CD4-positive, alpha-beta T cell treated with Interleukin-15 for 4 hours (primary cell): Measurements from ENCODE around the gene DMXL2.
"Not testable (repeated sequence)": the region's sequence is repeated elsewhere in the genome, so short reads cannot be mapped to it uniquely, and the experiment has no call there.

Experiments
- DNase-seq: peaks from one replicate; pipeline ENCODE4 v3.0.0-alpha.2; 2020; ENCODE audit warnings: low spot score

Gene DMXL2

DNA sequence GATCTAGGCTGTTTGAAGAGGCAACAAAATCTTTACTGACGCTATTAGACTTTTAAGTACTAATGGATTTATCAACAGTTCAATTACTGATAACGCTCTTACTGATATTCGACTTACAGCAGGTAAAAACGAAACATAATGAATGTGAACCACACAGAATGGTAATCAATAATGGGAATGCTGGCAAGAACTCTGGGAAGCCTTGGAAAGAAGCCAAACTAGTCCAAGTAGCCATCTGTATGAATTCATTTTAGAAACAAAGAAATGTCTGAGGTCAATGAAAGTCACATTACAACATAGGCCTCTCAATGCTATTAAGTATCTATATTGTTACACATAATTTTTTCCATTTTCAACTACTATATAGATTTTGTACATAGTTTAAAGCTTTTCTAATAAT is 130.0 kb downstream of the DMXL2 start:
- no peak for DNase-seq

GRCh38 chr15:51491941-51492340 is 130.6 kb downstream of the DMXL2 start:
- no peak for DNase-seq

DNA sequence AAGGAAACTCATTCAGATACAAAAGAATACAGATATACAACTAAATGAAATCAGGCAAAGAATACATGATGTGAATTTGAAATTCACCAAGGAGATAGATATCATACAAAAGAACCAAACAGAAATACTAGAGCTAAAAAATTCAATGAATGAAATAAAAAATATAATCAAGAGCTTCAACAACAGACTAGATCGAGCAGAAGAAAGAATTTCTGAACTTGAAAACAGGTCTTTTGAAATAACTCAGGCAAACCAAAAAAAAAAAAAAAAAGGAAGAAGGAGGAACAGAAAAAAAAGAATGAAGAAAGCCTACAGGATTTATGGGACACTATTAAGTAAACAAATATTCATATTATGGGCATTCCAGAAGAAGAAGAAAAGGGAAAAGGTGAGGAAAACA is 137.8 kb downstream of the DMXL2 start:
- DNase-seq = no peak

- DNase-seq = no peak
Observed at GRCh38 chr15:51483985-51484384, 138.6 kb downstream of the DMXL2 start.

DNA sequence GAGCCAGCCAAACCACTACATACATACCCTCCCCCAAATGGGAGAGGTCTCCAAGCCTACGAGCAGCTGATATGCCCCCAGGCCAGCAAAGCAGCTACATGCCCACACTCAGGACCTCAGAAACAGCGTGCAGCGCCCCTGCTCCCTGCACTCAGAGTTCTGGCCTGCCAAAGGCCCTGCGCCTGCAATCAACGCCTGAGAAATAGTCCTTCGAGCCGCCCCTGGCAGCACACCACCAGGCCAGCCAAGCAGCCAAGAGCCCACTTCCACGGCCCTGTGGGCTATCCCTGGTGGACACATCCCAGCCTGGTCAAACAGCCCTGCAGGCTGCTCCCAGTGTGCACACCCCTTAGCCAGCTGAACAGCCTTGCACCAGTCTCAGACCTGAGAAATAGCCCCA is 139.1 kb downstream of the DMXL2 start:
- DNase-seq = no peak

GRCh38 chr15:51475736-51476135 is 146.8 kb downstream of the DMXL2 start:
- DNase-seq = no peak

GRCh38 chr15:51470512-51470911 is 152.1 kb downstream of the DMXL2 start:
- DNase-seq = no peak

DNA sequence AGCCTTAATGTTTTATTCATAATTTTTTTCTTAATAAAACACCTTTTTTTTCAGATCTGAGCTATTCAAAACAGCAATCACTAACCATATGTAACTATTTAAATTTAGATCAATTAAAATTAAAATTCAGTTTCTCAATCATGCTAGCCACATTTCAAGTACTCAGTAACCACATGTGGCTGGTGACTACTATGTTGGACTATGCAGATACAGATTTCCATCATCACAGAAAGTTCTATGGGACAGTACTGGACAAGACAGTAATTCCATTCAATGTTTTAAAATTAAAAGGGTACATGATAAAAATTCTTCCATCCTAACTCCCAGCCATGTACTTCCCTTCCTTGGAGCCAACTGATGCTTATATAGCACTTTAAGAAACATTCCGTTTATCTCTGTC is 161.8 kb downstream of the DMXL2 start:
- no peak for DNase-seq

- no peak for DNase-seq
Observed at GRCh38 chr15:51450001-51450400, 172.6 kb downstream of the DMXL2 start.

- DNase-seq = no peak
Observed at GRCh38 chr15:51448622-51449399, 173.8 kb downstream of the DMXL2 start.

DNA sequence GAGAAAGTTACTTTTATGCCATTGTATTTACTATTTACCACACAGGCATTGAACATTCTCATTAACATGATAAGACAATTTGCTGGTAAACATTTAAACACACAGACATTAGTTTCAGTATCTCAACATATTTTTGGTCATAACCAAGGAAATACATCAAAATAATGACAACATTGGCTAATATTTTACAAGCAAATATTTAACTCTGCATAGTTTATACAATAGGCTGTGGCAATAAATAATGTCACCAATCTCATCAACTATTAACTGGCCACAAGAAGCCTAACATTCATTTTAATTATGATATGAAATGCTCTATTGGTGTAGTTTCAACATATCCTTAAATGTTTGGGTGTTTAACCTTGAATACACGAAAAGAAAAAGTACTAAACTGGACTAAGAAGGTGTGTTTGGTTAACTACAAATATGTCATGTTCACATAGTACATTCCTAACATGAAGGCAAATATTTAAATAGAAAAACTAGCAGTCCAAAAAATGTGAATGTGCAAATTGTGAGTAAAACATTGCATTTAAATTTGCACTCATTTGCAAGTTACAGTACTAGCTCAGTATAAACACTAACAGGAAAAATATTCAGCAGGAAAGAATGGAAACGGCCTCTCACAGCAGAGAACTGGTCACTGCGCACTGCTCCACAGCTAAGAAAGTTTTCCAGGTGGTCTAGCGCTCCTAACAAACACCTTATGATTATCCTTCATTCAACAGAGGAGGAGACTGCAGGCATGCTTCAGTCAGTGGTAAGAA is 174.5 kb downstream of the DMXL2 start:
- no peak for DNase-seq

DNA sequence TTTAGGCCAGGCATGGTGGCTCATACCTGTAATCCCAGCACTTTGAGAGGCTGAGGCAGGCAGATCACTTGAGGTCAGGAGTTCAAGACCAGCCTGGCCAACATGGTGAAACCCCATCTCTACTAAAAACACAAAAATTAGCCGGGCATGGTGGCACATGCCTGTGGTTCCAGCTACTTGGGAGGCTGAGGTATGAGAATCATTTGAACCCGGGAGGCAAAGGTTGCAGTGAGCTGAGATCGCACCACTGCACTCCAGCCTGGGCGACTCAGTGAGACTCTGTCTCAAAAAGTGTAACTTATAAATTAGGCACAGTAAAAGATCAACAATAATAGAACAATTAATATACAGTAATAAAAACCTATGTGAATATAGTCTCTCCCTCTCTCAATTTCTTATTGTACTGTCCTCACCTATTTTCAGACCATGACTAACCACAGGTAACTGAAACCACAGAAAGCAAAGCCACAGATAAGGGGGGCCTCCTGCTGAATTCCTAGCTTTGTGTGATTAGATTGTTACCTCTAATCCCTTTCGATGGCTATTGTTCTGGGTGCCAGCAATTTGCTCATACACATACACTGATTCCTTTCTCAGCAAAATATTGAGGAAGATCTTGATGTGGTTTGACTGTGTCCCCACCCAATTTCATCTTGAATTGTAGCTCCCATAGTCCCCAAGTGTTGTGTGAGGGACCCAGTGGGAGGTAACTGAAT is 176.4 kb downstream of the DMXL2 start:
- DNase-seq = not testable (repeated sequence)

DNA sequence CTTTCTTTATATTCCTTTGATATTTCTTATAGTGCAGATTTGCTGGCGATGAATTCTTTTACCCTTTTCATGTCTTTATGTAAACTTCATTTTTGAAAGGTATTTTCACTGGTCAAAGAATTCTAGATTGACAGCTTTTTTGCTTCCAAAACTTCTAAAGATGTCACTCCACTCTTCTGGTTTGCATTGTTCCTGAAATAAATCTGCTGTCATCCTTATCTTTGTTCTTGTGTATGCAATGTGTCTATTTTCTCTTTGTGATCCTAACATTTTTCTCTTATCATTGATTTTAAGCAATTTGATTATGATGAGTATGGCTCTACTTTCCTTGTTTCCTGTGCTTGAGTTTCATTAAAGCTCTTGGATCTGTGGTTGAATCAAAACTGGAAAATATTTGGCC is 177.8 kb downstream of the DMXL2 start:
- no peak for DNase-seq

GRCh38 chr15:51444112-51444511 is 178.5 kb downstream of the DMXL2 start:
- no peak for DNase-seq

DNA sequence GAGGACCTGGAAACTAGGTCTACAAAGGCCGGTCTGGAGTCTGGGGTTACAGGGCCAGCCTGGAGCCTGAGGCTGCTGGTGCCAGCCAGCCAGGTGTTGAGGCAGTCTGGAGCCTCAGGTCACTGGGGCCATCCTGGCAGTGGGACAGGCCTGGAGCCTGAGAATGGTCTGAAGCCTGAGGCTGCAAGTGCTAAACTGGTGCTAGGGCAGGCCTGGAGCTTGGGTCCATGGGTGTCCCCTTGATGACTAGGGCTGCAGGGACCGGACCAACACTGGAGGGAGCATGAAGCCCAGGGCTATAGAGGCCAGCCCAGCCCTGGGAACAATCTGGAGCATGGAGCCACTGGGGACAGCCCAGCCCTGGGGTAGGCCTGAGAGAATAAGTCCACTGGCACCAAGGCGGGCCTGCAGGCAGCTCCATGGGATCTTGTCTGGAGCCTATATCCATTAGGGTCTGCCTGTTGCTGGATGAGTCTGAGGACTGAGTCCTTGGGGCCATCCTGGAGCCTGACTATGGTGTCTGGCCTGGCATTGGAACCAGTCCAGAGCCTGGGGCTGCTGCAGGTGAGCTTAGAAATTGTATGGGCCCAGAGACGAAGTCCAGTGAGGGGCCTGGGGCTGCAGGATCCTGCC is 179.2 kb downstream of the DMXL2 start:
- DNase-seq = no peak

DNA sequence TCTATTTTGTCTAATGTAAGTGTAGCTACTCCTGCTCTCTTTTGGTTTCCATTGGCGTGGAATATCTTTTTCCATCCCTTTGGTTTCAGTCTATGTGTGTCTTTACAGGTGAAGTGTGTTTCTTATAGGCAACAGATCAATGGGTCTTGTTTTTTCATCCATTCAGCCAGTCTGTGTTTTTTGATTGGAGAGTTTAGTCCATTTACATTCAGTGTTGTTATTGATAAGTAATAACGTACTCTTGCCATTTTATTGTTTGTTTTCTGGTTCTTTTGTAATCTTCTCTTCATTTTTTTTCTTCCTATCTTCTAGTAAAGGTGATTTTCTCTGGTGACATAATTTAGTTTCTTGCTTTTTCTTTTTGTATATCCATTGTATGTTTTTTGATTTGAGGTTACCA is 184.0 kb downstream of the DMXL2 start:
- no peak for DNase-seq

DNA sequence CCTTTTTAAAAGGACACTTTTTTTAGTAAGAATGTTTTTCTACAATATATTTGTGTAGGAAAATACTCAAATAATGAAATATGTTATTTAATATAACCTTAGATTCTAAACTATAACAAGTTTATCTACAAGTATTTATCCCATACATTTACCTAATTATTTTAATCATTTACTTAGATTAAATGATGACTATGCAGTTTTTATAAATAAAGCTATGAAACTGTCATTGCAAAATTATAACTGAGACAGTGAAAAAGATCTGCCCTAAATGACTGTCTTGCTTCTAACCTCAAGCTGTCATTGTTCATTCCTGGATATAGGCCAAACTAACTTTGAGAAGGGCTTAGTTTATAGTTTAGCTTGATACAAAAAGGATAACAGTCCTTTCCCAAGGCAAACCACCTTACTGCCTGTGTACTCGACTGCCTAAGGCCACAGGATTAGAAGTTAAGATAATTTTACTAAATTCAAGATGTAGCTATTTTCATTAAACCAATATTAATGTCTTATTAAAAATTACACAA is 197.0 kb downstream of the DMXL2 start:
- no peak for DNase-seq

DNA sequence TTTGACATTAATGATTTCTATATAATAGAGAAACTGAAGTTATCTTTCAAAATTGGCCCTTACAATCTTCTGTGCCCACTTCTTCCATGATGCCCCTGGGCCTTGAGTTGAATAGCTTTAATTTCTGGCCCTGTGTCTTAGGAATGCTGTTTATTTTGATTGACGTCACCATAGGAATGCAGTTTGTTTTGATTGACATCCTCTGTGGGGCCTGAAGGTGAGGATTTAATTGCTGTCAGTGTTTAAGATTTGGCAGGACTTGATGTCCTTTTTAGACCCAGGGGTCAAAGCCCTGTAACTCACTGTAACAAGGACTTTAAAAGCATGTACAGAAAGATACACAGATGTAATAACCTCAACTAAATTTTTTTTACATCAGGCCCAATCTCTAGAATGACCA is 197.8 kb downstream of the DMXL2 start:
- no peak for DNase-seq

DNA sequence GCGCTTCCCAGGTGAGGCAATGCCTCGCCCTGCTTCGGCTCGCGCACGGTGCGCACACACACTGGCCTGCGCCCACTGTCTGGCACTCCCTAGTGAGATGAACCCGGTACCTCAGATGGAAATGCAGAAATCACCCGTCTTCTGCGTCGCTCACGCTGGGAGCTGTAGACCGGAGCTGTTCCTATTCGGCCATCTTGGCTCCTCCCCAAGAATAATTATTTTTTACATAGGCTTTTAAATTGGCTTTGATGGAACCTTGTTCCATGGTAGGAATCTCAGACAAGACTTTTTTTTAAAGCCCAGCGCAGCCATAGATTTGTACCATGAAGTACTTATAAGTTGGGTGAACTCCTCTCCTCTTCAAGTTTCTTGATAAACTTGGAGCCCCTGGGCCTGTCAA is 199.5 kb downstream of the DMXL2 start:
- DNase-seq = not testable (repeated sequence)

- DNase-seq = no peak
Observed at GRCh38 chr15:51416129-51416528, 206.4 kb downstream of the DMXL2 start.

DNA sequence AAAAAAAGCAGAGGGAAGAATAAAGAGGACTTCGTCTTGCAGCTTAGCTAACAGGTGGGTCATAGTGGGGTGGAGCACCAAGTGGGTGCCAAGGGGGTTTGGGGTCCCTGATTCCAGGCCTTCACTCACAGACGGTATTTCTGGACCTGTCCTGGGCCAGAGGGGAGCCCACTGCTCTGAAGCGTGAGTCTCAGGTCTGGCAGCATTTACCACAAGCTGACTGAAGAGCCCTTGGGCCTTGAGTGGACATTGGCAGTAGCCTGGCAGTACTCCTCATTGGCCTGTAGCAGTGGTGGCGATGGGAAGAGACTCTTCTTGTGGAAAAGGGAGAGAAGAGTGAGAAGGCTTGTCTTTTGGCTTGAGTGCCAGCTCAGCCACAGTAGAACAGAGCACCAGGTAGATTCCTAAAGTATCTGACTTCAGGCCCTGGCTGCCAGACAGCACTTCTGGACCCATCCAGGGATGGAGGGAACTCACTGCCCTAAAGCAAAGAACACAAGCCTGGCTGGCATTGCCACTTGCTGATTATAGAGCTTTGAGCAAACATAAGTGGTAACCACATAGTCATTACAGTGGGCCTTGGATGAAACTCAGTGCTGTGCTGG is 208.2 kb downstream of the DMXL2 start:
- DNase-seq = no peak
